MM.1S (cell line): ENCODE data around the gene RGS6.

Experiments
- CTCF ChIP-seq: fragments of 300-600 bp; sonication (generic); IDR thresholded peaks from 2 replicates; pipeline ENCODE4 v1.5.1; 2016; ENCODE audit warnings: antibody characterized with exemption, low read length, mixed read lengths
- EZH2 ChIP-seq: fragments of 300-600 bp; sonication (generic); optimal IDR thresholded peaks from 2 replicates; pipeline ENCODE3; 2017; ENCODE audit warnings: low read depth, mild to moderate bottlenecking, antibody characterized with exemption, low read length, mixed read lengths
- EZH2phosphoT487 ChIP-seq: fragments of 300-600 bp; sonication (generic); IDR thresholded peaks from 2 replicates; pipeline ENCODE4 v1.6.1; 2018; ENCODE audit warnings: antibody characterized with exemption, low read length

DNA sequence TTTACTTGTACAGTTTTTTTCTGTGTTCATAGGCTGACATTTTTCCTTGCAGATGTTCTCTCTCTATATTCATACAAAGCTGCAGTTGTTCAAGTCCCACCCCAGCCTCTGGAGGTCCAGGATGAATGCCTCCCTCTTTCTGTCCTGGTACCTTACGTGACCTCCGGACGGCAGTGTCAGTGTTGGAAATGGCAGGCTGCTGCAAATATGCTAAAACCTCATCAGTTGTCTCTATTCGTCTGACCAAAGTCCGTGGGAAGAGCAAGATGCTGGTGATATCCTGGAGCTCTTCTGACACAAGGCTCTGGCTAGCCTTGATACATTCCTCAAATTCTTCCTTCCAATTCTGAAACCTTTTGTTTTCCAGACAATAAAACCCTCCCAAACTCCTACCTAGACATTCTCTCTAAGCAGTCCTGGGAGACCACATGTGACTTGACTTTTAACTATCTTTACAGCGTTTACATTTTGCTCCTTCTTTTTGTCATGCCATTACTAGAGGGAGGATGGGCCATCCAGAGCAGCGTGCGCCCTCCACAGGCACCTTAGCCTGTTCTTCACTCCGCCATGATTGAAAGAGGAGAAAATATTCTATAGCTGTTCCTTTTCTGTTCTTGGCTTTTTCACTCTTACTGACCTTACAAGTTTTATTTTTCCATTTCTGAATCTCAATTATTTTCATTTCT, 143.6 kb downstream of the RGS6 start:
- no peak for TF ChIP-seq CTCF
- TF ChIP-seq EZH2phosphoT487, result no peak
- no peak for TF ChIP-seq EZH2
